Stimulated activated CD4-positive, alpha-beta T cell treated with anti-CD3 and anti-CD28 coated beads, Interleukin-4, amount 100 ng/mL, for 24 hours (primary cell): ENCODE results near the gene CALHM3.

ENCODE experiments used
- DNase-seq: peaks from one replicate; pipeline ENCODE4 v3.0.0-alpha.2; 2020

Gene CALHM3

DNA sequence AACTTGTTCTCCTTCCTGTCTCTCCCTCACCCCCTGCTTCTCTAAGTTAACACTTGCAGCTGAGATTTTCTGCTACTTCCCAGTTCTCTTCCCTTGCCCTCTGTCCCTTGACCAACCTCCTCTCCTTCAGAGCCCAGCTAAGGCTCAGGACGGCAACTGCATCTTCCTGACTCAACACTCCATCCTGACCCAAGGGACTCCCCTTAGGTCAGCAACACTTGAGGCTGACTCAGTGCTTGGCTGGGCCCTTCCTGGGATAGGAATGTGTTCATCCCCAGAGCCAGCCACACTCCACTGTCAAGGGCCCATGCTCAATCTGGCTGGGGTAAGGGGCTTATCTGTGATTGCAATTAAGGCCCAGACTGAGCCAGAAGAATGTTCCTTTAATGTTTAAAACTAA is 30.3 kb downstream of the CALHM3 start:
- no peak for DNase-seq

DNA sequence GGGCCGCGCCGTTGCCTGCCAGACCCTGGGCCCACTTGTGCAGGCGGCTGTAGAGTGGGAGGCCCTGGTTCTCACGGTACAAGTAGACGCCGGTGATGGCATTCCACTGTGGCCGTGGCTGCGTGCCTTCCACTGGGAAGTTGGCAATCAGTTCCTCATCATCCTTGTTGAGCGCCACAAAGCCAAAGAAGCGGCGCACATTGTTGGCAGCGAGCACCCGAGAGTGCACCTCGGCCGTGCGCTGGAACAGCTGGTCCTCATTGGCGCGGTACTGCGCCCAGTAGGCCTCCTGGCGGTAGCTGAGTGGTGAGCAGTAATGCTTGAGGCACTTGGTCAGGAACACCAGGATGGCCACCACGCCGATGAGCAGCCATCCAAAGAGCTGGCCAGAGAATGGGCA is 31.9 kb downstream of the CALHM3 start:
- DNase-seq: no peak

DNA sequence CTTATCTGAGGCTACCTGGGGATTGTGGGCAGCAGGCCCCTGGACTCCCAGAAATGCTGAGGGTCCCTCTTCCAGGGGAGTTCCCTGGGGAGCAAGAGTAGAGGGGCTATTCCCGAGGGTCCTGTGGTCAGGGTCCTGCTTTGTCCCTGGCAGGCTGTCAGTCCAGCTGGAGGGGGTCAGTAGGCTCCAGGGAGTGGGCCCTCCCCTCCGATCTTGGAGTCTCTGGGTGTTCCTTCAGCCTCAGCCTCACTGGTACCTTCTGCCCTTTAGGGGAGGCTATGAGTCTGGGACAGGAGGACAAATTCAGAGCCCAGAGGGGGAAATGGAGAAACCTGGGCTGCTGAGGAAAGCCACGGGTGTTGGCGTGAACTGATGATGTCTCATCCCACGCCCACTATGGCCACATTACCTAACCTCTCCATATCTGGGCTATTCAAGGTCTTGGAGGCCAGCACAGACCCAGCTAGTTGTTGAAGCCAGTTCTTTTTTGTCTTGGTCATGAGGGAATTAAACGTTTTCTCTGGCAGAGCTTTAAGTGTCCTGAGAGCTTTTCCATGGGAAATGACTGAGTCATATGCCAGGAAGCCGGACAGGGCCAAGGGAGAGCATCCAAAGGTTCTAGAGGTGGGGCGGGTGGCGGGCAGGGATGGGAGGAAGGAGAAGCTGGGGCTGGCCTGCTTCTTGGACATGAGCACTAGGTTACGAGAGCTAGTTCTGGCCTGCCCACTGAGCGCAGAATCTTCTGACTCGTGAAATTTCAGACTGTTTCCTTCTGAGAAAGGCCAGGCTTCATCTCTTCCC is 33.1 kb downstream of the CALHM3 start:
- no peak for DNase-seq

DNA sequence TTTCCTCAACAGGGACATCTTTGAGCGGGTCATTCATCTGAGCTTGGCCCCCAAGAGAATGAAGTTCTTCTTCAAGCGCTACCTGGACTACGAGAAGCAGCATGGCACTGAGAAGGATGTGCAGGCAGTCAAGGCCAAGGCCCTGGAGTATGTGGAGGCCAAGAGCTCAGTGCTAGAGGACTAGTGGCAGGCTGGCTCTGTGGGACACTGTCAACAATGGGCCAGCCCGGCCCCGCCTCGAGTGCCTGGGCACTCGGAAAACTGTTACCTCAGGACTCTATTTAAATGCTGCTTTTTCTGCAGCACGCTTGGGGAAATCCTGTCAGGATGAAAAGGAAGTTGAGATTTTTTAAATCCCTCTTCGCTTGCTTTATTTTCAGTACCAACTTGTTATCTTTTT is 33.7 kb downstream of the CALHM3 start:
- DNase-seq: no peak

DNA sequence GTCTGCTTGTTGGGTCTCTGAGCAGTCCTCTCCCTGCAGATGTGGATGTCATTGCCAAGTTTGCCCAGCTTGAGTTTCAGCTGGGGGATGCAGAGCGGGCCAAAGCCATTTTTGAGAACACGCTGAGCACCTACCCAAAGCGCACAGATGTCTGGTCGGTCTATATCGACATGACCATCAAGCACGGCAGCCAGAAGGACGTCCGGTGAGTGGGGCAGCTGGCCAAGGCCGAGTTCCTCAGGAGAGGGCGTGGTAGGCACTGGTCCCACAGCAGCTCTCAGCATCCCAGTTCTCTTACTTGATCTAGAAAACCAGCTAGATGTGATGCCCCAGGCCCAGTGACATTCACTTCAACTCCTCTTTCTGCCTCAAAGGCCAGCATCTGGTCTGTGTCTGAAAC is 34.6 kb downstream of the CALHM3 start:
- DNase-seq: no peak

DNA sequence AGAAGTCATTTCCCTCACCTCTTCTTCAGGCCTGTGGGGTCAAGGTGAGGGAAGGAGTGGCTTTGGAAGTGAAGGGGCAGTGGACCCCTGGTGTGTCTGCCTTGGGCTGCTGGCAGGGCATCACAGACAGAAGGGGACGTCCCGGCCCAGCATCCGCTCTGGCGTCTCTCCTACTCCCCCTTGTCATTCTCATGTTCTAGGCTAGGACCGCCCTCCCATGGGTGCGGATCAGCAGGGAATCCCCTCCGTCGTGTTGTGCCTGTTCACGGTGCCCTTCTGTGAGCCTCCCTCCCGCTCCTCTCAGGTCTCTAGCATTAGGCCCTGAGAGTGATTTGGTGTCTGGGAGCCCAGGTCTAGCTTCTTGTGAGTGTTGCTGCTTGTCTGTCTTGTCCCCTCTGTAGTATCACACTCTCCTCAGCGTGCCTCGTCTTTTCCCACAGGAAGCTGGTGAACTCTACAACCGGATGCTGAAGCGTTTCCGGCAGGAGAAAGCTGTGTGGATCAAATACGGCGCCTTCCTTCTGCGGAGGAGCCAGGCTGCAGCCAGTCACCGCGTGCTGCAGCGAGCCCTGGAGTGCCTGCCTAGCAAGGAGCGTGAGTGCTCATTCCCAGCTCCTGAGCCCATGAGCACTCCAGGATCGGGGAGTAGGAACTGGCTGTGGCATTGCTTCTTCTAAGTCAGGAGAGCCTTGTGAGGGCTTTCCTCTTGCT is 35.4 kb downstream of the CALHM3 start:
- no peak for DNase-seq

DNA sequence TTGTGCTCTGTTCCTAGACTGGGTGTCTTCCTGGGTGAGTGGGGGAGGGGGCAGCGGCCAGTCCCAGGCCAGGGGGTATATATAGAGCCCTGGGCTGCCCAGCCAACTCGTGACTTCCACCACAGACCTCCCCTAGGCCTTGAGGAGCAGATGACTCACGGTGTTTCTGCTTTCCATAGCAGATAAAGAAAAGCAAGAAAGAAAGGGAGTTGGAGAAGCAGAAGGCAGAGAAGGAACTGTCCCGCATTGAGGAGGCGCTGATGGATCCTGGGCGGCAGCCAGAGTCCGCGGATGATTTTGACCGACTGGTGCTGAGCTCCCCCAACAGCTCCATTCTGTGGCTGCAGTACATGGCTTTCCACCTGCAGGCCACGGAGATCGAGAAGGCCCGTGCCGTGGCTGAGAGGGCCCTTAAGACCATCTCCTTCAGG is 37.0 kb downstream of the CALHM3 start:
- no peak for DNase-seq

DNA sequence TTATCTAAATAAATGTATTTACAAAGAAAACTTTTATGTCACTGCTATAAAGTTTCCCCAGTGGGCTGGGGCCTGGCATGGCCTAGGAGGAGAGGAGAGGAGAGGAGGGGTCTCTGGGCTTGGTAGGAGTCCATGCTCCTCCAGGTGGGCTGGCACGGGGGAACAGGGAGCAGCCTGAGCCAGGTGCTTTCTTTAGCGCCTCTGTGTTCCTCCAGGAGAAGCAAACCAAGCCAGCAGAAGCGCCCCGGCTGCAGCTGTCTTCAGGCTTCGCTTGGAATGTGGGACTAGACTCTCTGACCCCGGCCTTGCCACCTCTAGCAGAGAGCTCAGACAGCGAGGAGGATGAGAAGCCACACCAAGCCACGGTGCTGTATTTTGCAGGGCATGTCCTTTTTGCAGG is 37.4 kb downstream of the CALHM3 start:
- DNase-seq: no peak

DNA sequence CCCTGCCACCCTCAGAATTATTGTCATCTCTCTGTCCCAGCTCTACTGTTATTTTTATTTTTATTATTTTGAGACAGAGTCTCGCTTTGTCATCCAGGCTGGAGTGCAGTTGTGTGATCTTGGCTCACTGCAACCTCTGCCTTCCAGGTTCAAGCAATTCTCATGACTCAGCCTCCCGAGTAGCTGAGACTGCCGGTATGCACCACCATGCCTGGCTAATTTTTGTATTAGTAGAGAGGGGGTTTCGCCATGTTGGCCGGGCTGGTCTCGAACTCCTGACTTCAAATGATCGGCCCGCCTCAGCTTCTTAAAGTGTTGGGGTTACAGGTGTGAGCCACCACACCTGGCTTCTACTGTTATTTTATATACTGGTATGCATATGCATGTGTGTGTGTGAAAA is 37.8 kb downstream of the CALHM3 start:
- no peak for DNase-seq

DNA sequence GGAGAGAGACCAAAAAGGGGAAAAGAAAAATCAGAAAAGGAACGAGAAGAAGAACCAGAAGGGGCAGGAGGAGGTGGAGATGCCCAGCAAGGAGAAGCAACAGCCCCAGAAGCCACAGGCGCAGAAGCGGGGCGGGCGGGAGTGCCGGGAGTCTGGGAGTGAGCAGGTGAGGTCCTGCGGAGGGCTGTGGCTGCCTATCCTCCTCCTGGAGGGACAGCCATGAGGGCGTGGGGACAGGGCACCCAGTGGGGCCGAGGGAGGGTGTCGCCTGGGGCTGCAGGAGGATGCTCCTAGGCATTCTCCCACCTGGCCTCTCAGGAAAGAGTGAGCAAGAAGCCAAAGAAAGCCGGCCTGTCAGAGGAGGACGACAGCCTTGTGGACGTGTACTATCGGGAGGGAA is 38.6 kb downstream of the CALHM3 start:
- no peak for DNase-seq

DNA sequence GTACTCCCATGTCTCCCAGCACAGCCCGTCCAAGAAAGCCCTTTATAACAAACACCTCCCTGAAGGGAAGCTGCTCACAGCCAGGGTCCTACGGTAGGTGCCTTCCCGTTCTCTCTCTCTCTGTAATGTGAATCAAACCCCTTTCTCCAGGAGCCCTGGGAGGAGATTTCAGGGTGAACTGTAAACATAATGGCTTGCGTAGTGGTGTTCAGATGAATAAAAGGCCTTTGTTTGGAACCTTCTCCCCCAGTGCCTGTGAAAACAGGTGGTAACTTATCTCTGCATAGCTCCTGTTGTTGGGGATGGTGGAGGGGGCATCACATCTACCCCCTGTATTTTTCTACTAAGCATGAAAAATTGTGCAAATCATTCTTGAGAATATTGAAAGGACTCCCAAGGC is 39.3 kb downstream of the CALHM3 start:
- DNase-seq: no peak

DNA sequence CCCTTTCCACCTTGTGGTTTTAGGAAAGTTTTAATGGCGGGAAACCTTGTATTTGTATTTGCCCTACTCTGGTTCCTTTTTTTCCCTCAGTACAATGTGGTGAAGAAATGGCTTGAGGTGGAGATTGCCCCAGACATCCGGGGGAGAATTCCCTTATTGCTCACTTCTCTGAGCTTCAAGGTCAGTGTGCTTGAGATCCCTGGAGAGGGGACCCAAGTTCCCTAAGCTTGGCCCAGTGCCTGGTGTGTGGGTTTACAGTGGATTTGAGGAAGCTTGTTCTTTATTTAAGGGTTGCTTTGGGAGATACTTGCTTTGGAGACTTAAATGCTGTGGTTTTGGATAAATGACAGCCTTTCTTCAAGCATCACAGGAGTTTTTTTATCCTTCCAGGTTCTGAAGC is 45.2 kb downstream of the CALHM3 start:
- no peak for DNase-seq

DNA sequence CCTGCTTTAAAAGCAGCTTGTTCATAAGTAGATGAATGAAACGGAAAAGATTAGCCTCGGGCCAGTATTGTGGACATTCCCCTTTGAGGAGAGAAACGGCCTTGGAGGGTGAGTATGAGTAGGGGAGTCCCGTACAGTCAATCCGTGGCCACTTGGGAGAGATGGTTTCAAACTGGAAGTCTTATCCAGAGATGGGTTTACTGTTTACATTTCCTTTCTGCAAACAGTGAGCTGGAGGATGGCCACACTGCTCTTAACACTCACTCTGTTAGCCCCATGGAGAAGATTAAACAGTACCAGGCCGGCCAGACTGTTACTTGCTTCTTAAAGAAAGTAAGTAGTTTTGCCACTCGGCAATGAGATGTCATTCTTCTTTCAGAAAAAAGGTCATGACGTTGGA is 47.1 kb downstream of the CALHM3 start:
- DNase-seq: no peak

DNA sequence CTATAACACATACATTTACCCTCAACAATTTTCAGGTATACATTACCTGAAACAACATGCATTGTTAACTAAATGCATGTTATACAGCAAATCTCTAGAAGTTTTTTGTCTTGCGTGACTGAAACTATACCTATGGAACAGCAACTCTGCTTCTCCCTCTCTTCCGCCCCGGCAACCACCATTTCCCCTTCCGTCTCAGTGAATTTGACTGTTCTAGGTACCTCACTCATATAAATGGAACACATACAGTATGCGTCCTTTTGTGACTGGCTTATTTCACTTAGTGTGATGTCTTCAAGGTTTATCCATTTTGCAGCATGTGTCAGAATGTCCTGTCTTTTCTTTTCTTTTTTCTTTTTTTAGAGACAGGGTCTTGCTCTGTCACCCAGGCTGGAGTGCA is 49.4 kb downstream of the CALHM3 start:
- no peak for DNase-seq

DNA sequence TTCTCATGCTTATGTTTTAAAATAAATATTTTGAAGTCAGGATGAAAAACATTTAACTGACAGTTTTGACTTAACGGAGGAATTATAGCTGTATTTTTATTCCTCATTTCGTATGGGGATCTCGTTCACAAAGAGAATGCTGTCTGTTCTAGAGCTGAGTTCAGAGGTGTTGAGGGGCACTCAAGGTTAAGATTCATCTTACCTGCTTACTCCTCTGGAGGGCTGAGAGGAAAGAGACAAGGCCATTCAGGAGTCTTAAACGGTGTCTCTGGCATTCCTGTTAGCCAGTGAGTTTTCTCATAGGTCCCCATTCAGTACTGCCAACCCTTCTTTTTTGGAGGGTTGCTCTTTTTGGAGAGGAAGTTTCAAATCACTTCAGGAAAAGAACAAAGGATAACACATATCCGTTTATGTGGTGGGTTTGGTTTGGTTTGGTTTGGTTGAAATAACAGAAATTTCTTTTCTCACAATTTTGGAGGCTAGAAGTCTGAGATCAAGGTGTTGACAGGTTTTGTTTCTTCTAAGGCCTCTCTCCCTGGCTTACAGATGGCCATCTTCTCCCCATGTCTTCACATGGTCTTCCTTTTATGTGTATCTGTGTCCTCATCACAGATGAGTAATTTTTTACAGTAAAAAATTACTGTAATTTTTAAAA is 49.9 kb downstream of the CALHM3 start:
- no peak for DNase-seq

DNA sequence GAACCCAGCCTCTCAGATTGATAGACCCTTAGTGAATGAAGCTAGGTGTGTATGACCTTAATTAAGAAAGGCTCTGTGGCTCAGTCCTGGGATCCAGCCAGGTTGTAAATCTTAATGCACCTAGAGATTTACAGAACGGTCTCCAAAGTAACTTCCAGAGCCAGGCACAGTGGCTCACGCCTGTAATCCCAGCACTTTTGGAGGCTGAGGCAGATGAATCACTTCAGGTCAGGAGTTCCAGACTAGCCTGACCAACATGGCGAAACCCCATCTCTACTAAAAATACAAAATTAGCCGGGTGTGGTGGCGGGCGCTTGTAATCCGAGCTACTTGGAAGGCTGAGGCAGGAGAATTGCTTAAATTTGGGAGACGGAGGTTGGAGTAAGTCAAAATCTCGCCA is 51.2 kb downstream of the CALHM3 start:
- DNase-seq: no peak

DNA sequence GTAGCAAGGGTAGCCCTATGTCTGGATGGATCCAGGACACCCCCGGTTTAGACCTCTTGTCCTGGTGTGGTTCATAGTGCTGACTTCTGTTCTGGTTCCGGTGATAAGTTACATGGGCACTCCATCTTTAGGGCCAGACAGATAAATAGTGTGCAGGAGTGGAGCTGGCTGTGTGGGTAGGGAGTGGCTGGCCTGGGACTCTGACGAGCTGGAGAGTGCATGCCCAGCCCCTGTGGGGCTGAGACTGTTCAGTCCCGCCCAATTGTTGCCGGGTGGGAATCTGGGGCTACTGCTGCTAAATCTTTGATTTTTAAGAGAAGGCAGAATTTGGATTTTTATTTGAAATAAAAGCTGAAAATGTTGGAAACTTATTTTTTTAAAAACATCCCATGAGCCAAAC is 55.3 kb downstream of the CALHM3 start:
- DNase-seq: no peak
